Activated naive CD8-positive, alpha-beta T cell treated with anti-CD3 and anti-CD28 coated beads, Interleukin-2, amount 50 U/mL, for 24 hours (primary cell): ENCODE measurements around the gene PRRT2.
A peak's percentile ranks its signal among the peaks of the same experiment; 100 is the strongest.
"Not testable (repeated sequence)": the region's sequence is repeated elsewhere in the genome, so short reads cannot be mapped to it uniquely, and the experiment has no call there.

Source experiments
- ATAC-seq: fragments of 150-1000 bp; cut with Tn5 transposase; one replicate; pipeline ENCODE4 v1.10.0; 2021
- DNase-seq: peaks from one replicate; pipeline ENCODE4 v3.0.0; 2021
- H3K27ac Mint-ChIP-seq: one replicate; pipeline ENCODE4 v1.8.0; 2021; ENCODE audit warnings: mild to moderate bottlenecking, mixed read lengths
- H3K27me3 Mint-ChIP-seq: one replicate; pipeline ENCODE4 v1.8.0; 2021; ENCODE audit warnings: mixed read lengths
- H3K36me3 Mint-ChIP-seq: one replicate; pipeline ENCODE4 v1.8.0; 2021; ENCODE audit warnings: low read depth, mixed read lengths
- H3K4me1 Mint-ChIP-seq: one replicate; pipeline ENCODE4 v1.8.0; 2021; ENCODE audit warnings: mixed read lengths
- H3K4me3 Mint-ChIP-seq: one replicate; pipeline ENCODE4 v1.8.0; 2021; ENCODE audit warnings: mild to moderate bottlenecking, moderate library complexity, mixed read lengths
- H3K9me3 Mint-ChIP-seq: one replicate; pipeline ENCODE4 v1.8.0; 2021; ENCODE audit warnings: mixed read lengths

Gene PRRT2

DNA sequence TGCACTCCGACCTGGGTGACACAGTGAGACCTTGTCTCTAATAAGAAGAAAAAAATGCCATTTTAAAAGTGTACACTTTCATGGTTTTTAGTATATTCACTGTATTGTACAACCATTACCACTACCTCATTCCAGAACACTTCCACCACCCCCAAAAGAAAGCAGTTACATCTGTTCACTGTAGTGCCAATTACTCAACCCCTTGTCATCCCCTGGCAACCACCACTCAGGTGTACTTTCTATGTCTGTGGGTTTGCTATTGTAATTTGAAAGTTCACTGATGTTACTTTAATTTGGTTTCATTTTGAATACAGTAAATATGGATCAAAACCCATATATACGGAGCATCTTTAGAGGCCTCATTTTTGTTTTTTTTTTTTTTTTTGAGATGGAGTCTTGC is 27.8 kb upstream of the PRRT2 start:
- ATAC-seq (peak; percentile 92), DNase-seq (no peak)
- H3K36me3 Mint-ChIP-seq = no peaks in the 10 kb centered on the region
- H3K4me1 Mint-ChIP-seq = peaks cover 32% of the 10 kb centered on the region
- H3K9me3 Mint-ChIP-seq = no peaks in the 10 kb centered on the region
- no peak overlapping the region for H3K4me3 Mint-ChIP-seq
- no peak overlapping the region for H3K27ac Mint-ChIP-seq
- H3K27me3 Mint-ChIP-seq = no peaks in the 10 kb centered on the region

DNA sequence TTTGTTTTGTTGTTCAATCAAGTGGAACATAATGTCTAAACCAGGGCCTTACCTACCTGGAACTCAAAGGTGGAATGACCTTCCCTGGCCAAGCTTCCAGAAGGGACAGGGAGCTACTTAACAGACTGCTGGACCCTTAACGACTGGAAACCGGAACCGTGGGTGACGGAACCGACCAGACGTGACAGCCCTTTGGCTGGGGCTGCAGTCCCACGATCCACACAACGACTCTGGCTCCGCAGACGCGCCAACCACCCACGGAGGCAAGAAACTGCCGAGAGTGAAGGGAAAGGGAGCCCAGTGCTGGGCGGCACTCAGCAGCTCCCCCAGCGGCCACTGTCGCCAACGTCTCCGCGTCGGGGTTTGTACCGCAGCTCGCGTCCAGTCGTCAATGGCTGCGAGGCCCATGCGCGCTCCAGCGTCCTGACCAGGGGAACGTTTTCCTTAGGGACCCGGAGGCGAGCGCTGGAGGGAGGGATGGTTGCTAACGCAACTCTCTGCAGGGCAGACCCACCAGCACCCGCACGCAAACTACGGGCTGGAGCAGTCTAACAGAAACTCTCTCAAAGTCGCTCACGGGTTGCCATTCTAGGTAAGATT is 27.0 kb upstream of the PRRT2 start:
- DNase-seq (peak; percentile 86), ATAC-seq (peak; percentile 81)
- Mint-ChIP-seq H3K9me3 (no peaks in the 10 kb centered on the region), H3K4me3 (peak overlapping the region; percentile 54), H3K4me1 (peaks cover 35% of the 10 kb centered on the region), H3K27ac (peak overlapping the region; percentile 54), H3K27me3 (no peaks in the 10 kb centered on the region), H3K36me3 (no peaks in the 10 kb centered on the region)

DNA sequence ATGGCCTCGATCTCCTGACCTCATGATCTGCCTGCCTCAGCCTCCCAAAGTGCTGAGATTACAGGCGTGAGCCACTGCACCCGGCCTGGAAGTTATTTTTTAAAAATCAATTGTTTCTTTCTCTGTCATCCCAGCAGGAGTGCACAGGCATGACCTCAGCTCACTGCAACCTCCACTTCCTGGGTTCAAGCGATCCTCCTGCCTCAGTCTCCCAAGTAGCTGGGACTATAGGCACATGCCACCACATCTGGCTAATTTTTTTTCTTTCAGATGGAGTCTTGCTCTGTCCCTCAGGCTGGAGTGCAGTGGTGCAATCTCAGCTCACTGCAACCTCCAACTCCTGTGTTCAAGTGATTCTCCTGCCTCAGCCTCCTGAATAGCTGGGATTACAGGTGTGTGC is 24.8 kb upstream of the PRRT2 start:
- H3K27me3 Mint-ChIP-seq, DNase-seq, H3K27ac Mint-ChIP-seq, H3K9me3 Mint-ChIP-seq, ATAC-seq, H3K4me3 Mint-ChIP-seq: not testable (repeated sequence)
- Mint-ChIP-seq H3K36me3 (peaks cover 16% of the 10 kb centered on the region), H3K4me1 (peaks cover 46% of the 10 kb centered on the region)

DNA sequence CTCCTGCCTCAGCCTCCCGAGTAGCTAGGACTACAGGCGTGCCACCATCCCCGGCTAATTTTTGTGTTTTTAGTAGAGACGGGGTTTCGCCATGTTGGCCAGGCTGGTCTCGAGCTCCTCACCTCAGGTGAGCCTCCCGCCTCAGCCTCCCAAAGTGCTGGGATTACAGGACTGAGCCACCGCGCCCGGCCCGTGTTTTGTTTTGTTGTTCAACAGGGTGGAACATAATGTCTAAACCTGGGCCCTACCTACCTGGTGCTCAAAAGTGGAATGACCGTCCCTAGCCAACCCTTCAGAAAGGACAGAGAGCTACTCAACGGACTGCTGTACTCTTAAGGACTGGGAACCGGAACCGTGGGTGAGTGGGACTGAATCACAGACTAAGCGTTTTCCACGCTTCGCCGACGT is 22.2 kb upstream of the PRRT2 start:
- Mint-ChIP-seq H3K4me3 (peak overlapping the region; percentile 98), H3K27ac (peak overlapping the region; percentile 97), H3K4me1 (peaks cover 46% of the 10 kb centered on the region), H3K9me3 (no peaks in the 10 kb centered on the region), H3K27me3 (no peaks in the 10 kb centered on the region), H3K36me3 (peaks cover 33% of the 10 kb centered on the region)
- DNase-seq (no peak), ATAC-seq (no peak)

DNA sequence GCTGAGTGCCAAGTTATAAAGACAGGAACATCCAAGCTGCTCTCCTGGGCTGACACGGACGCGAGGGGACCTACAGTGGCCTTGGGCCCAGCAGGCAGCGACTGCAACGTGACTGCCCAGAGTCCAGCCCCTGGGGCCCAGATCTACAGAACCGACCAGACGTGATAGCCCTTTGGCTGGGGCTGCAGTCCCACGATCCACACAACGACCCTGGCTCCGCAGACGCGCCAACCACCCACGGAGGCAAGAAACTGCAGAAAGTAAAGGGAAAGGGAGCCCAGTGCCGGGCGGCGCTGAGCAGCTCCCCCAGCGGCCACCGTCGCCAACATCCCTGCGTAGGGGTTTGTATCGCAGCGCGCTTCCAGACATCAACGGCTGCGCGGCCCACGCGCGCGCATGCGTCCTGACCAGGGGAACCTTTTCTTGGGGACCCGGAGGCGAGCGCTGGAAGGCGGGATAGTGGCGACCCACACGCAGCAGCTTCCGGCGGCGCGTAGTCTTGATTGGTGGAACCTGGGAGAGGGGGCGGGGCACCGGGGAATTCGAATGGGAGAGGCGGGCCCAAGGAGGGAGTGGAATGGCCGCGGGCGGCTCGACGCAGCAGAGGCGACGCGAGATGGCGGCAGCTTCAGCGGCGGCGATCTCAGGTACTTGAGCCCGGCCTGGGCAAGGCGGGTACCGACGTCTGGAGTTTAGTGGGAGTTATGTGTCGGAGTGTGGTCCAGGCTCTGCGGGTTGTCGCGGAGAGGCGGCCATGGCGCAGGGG is 21.6 kb upstream of the PRRT2 start, which contains the start of gene KIF22:
TSS of gene KIF22 (plus strand) at position 569 of the 766 bp plus-strand sequence. CDS start at position 578, 9 bp downstream.
- H3K27me3 Mint-ChIP-seq = no peaks in the 10 kb centered on the region
- ATAC-seq (peak; percentile 96), DNase-seq (peak; percentile 100)
- peaks cover 35% of the 10 kb centered on the region for H3K36me3 Mint-ChIP-seq
- peaks cover 42% of the 10 kb centered on the region for H3K4me1 Mint-ChIP-seq
- H3K4me3 Mint-ChIP-seq = peak within 1 kb of the TSS; percentile 98
- H3K9me3 Mint-ChIP-seq = no peaks in the 10 kb centered on the region
- H3K27ac Mint-ChIP-seq = peak within 1 kb of the TSS; percentile 97

DNA sequence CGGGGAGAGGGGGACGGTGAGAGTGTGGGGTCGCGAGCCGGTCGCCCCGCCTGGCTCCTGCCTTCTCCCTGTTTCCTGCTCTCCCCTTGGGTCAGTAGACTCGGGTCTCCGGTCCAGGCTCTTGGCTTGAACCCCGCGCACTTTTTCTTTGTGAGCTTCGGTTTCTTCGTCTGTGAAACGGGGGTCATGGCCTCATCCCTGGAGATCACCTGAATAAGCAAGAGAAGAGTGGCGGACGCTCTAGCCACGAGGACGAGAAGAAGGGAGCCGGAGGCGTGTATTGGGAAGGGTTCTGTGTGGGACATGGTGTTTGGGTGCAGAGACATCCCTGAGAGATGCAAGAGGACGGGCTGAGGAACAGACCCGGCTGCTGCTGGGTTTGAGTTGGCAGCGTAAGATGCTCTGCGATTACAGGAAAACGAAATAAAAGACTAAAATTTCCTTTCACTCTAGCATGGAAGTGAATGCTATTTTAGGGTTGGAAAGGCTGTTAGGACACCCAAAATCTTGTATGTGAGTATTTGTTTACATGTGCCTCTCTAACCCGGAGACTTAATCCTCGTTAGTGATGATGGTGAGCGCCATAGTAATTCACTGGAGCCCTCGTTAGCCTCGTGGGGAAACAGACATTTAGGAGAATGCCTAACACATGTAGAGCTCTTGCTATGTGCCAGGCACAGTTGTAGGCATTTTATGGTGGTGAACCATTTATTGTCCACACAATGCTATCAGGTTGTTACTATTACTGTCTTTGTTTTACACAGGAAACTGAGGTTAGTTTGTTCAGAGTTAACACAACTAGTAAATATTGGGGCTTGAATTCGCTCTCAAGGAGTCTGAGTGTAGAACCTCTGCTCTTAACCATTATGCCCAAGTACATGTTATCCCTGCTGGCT is 20.8 kb upstream of the PRRT2 start:
- Mint-ChIP-seq H3K27ac (peak overlapping the region; percentile 97), H3K4me3 (peak overlapping the region; percentile 98), H3K9me3 (no peaks in the 10 kb centered on the region), H3K36me3 (peaks cover 40% of the 10 kb centered on the region), H3K4me1 (peaks cover 39% of the 10 kb centered on the region), H3K27me3 (no peaks in the 10 kb centered on the region)
- DNase-seq = no peak
- peak; percentile 27 for ATAC-seq

DNA sequence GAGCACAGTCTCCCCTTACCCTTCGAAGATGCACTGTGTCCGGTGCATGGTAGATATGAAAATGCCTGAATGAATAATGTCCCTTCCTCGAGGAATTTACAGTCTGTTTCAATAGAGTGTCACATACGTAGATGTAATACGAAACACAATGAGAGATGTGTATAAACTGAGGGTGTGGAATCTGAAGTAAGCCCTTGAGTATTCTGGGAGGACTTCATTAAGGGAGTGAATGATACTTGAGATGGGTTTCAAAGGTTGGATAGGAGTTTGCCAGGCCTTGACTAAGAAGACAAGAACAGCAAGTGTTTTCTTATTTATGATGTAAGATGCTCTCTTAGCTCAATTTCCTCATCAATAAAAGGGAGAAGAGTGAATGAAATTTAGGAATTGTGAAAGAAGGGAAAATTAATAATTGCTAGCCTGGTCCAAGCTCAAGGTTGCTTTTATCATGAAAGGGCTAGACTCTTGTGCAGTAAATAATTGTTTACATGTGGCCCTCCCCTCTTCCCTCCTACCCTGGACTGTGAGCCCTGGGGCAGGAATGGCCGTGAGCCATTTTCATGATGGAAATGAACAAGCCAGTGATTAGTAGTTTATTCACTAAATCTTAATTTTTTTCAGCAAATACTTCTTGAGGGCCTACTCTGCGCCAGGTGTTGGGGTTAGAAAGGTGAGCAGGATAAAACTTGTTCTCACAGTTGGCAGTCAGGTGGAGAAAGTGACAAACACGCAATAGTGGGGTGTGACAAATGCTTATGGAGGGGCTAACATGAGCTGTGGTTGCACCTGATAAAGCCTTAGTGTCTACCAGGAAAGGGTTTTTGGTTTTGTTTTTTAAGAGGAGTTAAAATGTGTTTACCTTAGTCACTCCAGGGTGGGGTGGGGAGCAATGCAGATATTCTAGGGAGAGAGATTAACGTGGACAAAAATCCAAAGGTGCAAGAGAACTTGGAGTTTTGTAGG is 19.9 kb upstream of the PRRT2 start:
- Mint-ChIP-seq H3K9me3 (no peaks in the 10 kb centered on the region), H3K36me3 (peaks cover 49% of the 10 kb centered on the region), H3K27ac (peak overlapping the region; percentile 97), H3K4me3 (peak overlapping the region; percentile 98), H3K4me1 (peaks cover 39% of the 10 kb centered on the region), H3K27me3 (no peaks in the 10 kb centered on the region)
- ATAC-seq = no peak
- no peak for DNase-seq

DNA sequence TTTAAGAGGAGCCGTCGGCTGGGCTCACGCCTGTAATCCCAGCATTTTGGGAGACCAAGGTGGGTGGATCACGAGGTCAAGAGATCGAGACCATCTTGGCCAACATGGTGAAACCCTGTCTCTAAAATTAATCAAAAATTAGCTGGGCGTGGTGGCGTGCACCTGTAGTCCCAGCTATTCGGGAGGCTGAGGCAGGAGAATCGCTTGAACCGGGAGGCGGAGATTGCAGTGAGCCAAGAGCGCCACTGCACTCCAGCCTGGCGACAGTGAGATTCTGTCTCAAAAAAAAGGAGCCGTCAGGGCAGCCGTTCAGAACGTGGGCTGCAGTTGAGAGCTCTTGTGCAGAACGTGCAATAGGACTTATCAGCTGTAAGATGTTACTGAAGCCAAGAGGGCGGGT is 18.8 kb upstream of the PRRT2 start:
- H3K4me1 Mint-ChIP-seq = peaks cover 39% of the 10 kb centered on the region
- not testable (repeated sequence) for ATAC-seq

DNA sequence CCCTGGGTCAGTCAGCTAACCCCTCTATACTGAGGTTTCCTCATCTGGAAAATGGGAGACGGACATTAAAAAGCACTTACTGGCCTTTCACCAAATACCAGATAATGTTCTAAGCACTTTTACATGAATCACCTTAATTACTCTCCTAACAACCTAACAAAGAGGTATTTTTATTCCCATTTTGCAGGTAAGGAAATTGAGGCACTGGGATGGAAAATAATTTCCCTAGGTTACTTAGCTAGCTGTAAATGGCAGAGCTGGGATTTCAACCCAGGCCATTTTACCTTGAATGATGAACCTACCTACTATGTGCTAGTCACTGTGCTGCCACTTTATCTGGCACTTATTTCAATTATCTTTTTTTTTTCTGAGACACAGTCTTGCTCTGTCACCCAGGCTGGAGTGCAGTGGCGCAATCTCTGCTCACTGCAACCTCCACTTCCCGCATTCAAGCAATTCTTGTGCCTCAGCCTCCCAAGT is 17.7 kb upstream of the PRRT2 start:
- ATAC-seq (no peak), DNase-seq (no peak)
- H3K9me3 Mint-ChIP-seq = no peaks in the 10 kb centered on the region
- no peak overlapping the region for H3K4me3 Mint-ChIP-seq
- no peak overlapping the region for H3K27ac Mint-ChIP-seq
- H3K4me1 Mint-ChIP-seq = peaks cover 36% of the 10 kb centered on the region
- H3K27me3 Mint-ChIP-seq = no peaks in the 10 kb centered on the region
- H3K36me3 Mint-ChIP-seq = peaks cover 67% of the 10 kb centered on the region

More for the DNA sequence above, 18.8 kb upstream of the PRRT2 start:
- DNase-seq, H3K27me3 Mint-ChIP-seq, H3K27ac Mint-ChIP-seq, H3K9me3 Mint-ChIP-seq, H3K4me3 Mint-ChIP-seq: not testable (repeated sequence)
- peaks cover 58% of the 10 kb centered on the region for H3K36me3 Mint-ChIP-seq

DNA sequence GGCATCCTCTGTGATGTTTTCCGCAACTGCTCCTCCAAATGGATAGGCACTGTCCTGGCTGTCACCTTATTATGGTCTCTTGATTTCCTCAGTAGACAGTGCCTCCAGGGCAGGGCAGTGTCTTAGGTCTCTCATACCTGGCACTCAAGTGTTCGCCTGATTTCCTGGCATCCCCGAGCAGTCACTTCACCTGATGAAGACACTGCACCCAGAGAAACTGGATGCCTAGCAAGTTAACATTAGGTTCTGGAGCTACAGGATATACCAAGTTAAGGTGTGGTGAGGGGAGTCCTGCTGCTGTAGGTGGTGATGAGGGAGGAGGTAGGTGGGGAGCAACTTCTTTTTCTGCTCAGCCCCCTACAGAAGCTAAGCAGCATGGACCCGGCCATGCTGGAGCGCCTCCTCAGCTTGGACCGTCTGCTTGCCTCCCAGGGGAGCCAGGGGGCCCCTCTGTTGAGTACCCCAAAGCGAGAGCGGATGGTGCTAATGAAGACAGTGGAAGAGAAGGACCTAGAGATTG is 9.5 kb upstream of the PRRT2 start:
- Mint-ChIP-seq H3K4me3 (no peak overlapping the region), H3K27ac (no peak overlapping the region), H3K9me3 (no peaks in the 10 kb centered on the region), H3K27me3 (no peaks in the 10 kb centered on the region), H3K36me3 (peaks cover 58% of the 10 kb centered on the region), H3K4me1 (peaks cover 21% of the 10 kb centered on the region)
- no peak for ATAC-seq
- DNase-seq = no peak

DNA sequence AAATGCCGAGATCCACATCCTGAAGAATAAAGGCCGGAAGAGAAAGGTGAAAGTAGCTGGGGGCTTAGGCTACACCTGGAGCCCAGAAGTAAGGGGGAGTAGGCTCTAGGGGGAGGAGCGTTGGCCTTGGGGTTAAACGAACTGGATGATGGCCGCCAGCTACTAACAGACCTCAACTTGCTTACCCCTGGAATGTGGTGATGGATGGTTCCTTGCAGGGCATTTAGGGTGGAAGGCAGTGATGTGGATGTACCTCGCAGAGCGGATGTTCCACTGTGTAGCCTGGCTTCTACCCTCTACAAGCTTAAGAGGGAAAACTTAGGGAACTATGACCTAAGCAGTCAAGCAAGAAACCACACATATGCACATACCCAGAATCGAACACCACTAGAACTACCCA is 8.0 kb upstream of the PRRT2 start:
- no peak for DNase-seq
- ATAC-seq = no peak
- peak overlapping the region; percentile 99 for H3K27ac Mint-ChIP-seq
- H3K27me3 Mint-ChIP-seq = no peaks in the 10 kb centered on the region
- H3K4me1 Mint-ChIP-seq = peaks cover 34% of the 10 kb centered on the region
- no peaks in the 10 kb centered on the region for H3K9me3 Mint-ChIP-seq
- H3K36me3 Mint-ChIP-seq = peaks cover 59% of the 10 kb centered on the region
- H3K4me3 Mint-ChIP-seq = peak overlapping the region; percentile 97

DNA sequence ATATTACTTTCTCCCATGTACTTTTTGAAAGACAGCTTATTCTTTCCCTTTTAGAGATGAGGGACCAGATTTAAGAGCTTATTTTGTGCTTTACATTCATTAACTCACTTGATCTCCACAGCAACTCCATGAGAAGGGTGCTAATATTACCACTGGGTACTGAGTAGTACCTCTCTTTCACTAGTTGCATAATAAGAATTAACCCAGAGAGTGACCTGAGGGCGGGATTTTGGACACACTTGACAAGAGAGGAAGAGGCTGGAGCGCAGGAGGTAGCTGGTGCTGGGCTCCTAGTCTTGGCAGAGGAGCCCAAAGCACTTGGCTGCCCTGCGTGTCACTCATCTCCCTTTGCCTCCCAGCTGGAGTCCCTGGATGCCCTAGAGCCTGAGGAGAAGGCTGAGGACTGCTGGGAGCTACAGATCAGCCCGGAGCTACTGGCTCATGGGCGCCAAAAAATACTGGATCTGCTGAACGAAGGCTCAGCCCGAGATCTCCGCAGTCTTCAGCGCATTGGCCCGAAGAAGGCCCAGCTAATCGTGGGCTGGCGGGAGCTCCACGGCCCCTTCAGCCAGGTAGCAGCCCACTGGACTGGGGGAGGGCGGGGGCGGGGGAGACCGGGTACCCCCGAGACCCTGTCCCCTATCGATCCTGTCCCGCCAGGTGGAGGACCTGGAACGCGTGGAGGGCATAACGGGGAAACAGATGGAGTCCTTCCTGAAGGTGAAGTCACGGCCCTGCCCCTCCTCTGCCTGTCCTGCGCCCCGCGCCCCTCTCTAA is 7.3 kb upstream of the PRRT2 start:
- peak overlapping the region; percentile 99 for H3K27ac Mint-ChIP-seq
- DNase-seq = no peak
- H3K4me3 Mint-ChIP-seq = peak overlapping the region; percentile 97
- peak; percentile 1 for ATAC-seq
- H3K9me3 Mint-ChIP-seq = no peaks in the 10 kb centered on the region
- no peaks in the 10 kb centered on the region for H3K27me3 Mint-ChIP-seq
- H3K4me1 Mint-ChIP-seq = peaks cover 35% of the 10 kb centered on the region
- H3K36me3 Mint-ChIP-seq = peaks cover 57% of the 10 kb centered on the region
